ENCODE results near the gene FOXL1. TPM values are rescaled to one million over a fixed set of nuclear protein-coding genes. Genes with fewer than 3 reads are reported as not detected.

The FOXL1 gene
- total RNA-seq, 2 experiments from 2014 or later, result not detected

DNA sequence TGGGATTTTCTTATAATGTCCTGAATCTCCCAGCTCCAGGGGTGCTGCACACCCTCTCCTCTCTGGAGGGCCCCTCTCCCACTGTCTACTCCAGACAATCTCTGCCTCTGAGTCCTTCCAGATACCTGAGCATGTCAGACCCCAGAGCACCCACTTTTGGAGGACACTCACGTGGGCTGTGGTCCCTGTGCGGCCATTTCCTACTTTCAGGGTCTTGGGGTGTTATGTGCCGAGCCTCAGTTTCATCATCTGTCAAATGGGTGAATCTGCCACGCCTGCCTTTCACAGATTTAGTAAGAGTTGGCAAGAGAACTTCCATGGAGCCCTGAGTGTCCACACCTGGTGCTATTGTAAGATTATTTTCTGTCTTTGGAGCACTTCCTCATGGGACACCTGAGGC lies 3.7 kb upstream of the FOXL1 start:
- H3K4me1 Mint-ChIP-seq (ENCODE audit: low read depth), result peaks cover 9% of the 10 kb centered on the region
- H3K36me3 Mint-ChIP-seq (ENCODE audit: low read depth), result no peaks in the 10 kb centered on the region
- DNase-seq (no peak), ATAC-seq (no peak)
- ChIA-PET POLR2A (no interaction called here), CTCF (no interaction called here)
- no peak overlapping the region for H3K4me3 Mint-ChIP-seq
- intact Hi-C loops (cut with micrococcal nuclease), result no loop called here
- no peaks in the 10 kb centered on the region for H3K9me3 Mint-ChIP-seq
- H3K27me3 Mint-ChIP-seq, result peaks cover 77% of the 10 kb centered on the region
- H3K27ac Mint-ChIP-seq, result no peak overlapping the region
- TF ChIP-seq, protein P1, sequence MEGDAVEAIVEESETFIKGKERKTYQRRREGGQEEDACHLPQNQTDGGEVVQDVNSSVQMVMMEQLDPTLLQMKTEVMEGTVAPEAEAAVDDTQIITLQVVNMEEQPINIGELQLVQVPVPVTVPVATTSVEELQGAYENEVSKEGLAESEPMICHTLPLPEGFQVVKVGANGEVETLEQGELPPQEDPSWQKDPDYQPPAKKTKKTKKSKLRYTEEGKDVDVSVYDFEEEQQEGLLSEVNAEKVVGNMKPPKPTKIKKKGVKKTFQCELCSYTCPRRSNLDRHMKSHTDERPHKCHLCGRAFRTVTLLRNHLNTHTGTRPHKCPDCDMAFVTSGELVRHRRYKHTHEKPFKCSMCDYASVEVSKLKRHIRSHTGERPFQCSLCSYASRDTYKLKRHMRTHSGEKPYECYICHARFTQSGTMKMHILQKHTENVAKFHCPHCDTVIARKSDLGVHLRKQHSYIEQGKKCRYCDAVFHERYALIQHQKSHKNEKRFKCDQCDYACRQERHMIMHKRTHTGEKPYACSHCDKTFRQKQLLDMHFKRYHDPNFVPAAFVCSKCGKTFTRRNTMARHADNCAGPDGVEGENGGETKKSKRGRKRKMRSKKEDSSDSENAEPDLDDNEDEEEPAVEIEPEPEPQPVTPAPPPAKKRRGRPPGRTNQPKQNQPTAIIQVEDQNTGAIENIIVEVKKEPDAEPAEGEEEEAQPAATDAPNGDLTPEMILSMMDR (IDR thresholded peaks at IDR 0.05), result no peak

DNA sequence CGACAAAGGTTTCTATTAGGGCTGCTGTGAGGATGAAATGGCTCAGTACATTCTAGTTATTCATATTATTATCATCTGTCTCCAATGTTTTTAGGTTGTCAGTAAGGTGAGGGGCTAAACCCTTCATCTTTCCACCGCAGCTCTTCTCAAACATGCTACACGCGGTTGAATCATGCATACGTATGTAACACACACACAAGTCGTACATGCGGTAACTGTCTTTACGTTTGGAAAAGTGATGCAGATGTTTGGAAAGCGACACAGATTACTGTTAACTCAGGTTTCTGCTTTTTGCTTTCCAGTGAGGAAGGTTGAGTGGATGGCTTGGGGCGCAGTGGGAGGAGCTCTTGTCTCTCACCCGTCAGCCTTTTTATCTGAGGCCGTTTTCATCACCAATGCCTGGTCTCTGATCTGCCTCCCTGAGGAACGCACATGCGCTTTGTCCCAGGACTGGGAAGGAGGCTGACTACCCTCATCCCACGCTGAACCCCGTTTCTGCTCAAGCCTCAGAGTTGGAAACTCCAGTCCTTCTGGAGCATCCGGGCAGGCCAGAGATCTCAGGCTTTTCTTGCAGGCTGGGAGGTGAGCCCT lies 3.2 kb upstream of the FOXL1 start:
- H3K27ac Mint-ChIP-seq, result no peak overlapping the region
- H3K36me3 Mint-ChIP-seq (ENCODE audit: low read depth), result no peaks in the 10 kb centered on the region
- TF ChIP-seq, protein P1 (IDR thresholded peaks at IDR 0.05), result no peak
- intact Hi-C loops (cut with micrococcal nuclease), result no loop called here
- ChIA-PET CTCF (no interaction called here), POLR2A (no interaction called here)
- ATAC-seq, result no peak
- H3K4me3 Mint-ChIP-seq, result no peak overlapping the region
- DNase-seq, result no peak
- peaks cover 78% of the 10 kb centered on the region for H3K27me3 Mint-ChIP-seq
- H3K4me1 Mint-ChIP-seq (ENCODE audit: low read depth), result peaks cover 9% of the 10 kb centered on the region
- H3K9me3 Mint-ChIP-seq, result no peaks in the 10 kb centered on the region

DNA sequence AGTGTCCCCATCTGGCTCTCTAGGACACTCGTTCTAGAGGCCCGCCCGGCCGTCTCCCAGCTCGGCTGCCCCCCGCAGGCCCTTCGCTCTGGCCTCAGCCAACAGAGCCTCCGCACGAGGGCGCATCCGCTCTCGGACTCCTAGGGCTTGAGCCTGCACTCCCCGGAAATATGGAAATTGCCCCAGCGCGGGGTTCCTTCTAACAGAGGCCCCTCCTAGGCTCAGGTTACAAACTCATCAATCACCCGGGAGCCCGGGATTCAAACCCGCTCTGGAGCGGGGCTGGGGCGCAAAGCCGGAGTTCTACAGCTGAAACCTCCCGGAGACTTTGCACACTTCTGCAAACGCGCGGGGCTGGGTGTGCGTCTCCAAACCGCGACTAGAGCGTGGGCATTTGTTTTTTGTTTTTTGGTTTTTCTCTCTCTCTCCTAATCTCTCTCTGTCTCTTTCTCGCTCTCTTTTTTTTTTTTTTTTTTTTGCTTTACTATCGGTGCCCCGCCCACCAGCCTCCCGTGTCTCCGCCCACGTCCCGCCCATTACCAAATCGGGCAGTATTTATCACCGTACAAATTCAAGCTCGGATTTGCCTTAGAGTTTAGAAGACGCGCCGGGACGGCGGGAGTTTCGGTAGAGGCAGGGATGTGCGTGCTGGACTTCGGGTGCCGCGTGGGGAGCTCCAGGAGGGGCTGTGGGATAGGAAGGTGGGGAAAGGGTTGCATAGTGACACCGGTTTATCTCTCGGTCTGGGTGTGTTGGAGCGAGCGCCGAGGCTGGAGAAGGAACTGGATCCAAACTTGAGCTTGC lies 2.4 kb upstream of the FOXL1 start:
- ATAC-seq (peak; percentile 47), DNase-seq (peak; percentile 70)
- no peak overlapping the region for H3K27ac Mint-ChIP-seq
- intact Hi-C loops (cut with micrococcal nuclease), result no loop called here
- peak overlapping the region; percentile 45 for H3K4me3 Mint-ChIP-seq
- peaks cover 77% of the 10 kb centered on the region for H3K27me3 Mint-ChIP-seq
- H3K36me3 Mint-ChIP-seq (ENCODE audit: low read depth), result no peaks in the 10 kb centered on the region
- H3K9me3 Mint-ChIP-seq, result no peaks in the 10 kb centered on the region
- ChIA-PET CTCF (interaction anchor here (1.1 kb wide), 1 partner anchor 12 kb away, joined by 8 read pairs; no protein-coding TSS in a partner anchor), POLR2A (no interaction called here)
- peaks cover 9% of the 10 kb centered on the region for H3K4me1 Mint-ChIP-seq (ENCODE audit: low read depth)
- TF ChIP-seq, protein P1 (IDR thresholded peaks at IDR 0.05), result peak; percentile 24

DNA sequence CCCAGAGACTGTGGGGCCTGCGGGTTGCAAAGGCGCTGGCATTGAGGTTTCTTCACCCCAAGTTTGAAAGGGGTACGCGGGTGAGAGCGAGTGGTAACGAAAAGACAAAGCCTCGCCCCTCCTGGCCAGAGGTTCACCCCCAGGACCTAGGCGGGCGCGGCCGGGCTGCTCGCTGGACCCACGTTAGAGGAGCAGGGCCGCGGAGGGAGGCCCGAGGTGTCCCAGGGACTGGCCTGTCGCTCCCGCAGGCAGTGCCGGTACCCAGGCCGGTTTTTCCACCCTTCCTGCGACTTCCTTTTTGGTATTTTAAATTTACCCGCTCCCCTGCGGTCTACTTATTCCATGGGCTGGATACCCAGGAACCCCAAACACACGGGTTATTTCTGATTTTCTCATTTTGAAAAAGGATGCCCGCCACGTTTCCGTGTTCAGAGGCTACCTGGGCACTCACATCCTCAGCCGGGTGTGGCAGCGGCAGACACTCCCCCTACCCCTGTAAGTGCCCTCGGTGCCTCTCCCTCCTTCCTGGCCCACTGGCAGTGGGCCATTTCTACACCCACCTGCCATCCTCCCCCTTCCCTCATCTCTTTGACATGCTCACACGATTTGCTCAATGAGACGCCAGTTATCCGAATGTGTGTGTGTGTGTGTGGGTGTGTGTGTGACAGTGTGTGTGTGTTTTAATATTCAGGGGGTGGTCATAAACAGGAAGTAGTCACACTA lies 1.6 kb upstream of the FOXL1 start:
- Mint-ChIP-seq H3K4me3 (peak overlapping the region; percentile 45), H3K27ac (no peak overlapping the region), H3K27me3 (peaks cover 71% of the 10 kb centered on the region), H3K36me3 (ENCODE audit: low read depth) (no peaks in the 10 kb centered on the region), H3K4me1 (ENCODE audit: low read depth) (peaks cover 9% of the 10 kb centered on the region), H3K9me3 (no peaks in the 10 kb centered on the region)
- ChIA-PET POLR2A (no interaction called here), CTCF (interaction anchor here (1.1 kb wide), 1 partner anchor 13 kb away, joined by 8 read pairs; no protein-coding TSS in a partner anchor)
- TF ChIP-seq, protein P1 (IDR thresholded peaks at IDR 0.05), result no peak
- ATAC-seq, result no peak
- no peak for DNase-seq
- intact Hi-C loops (cut with micrococcal nuclease), result no loop called here
